ENCODE measurements around the gene ZNF391.

The ZNF391 gene

DNA sequence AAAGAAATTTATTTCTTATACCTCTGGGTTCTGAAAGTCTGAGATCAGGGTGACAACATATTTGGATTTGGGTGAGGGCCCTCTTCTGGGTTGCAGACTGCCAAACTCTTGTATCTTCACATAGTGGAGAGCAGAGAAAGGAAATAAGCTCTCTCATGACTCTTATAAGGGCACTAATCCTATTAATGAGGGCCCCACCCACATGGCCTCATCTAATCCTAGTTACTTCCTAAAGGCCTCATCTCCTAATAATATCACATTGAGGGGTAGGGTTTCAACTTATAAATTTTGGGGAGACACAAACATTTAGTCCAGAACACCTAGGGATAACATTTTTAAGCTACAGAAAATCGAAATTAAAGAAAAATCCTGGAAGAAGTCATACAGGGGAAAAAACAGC, 5.1 kb upstream of the ZNF391 start:
- H3K9me3 ChIP-seq (ENCODE audit: low read length): no peaks in the 10 kb centered on the region
- H3K36me3 ChIP-seq (ENCODE audit: insufficient read depth, low read length): no peaks in the 10 kb centered on the region

DNA sequence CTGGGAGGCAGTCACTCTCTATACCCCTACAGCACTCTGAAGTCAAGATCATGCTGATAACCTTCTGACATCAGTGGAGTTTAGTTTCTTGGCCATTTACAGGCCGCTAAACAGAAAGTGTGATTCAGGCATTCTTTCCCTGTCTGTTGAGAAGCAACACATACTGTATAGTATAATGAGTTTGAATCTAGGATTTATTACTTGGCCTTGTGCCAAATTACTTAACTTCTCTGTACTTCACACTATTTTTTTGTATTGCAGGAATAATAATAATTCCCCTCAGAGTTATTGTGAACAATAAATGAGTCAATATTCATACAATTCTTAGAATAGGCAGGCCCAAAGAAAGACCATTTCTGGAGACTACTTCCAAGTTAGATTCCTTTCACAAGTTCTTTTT, 4.1 kb downstream of the ZNF391 start:
- Histone ChIP-seq H3K27me3 (ENCODE audit: control insufficient read depth in 1 of 2, insufficient read depth in 2 of 2, low read length in 2 of 2) (no peaks in the 10 kb centered on the region), H3K27ac (ENCODE audit: low read depth, low read length) (no peak overlapping the region), H3K4me1 (ENCODE audit: insufficient read depth, low read length) (peaks cover 7% of the 10 kb centered on the region), H3K9ac (ENCODE audit: low read length) (no peak overlapping the region), H3K4me3 (ENCODE audit: low read depth in 1 of 2, low read length in 2 of 2) (no peak overlapping the region), H3K9me3 (ENCODE audit: low read length) (no peaks in the 10 kb centered on the region), H3K36me3 (ENCODE audit: insufficient read depth, low read length) (no peaks in the 10 kb centered on the region)

More for the DNA sequence above, 5.1 kb upstream of the ZNF391 start:
- no peaks in the 10 kb centered on the region for H3K27me3 ChIP-seq (ENCODE audit: control insufficient read depth in 1 of 2, insufficient read depth in 2 of 2, low read length in 2 of 2)
- no peak overlapping the region for H3K9ac ChIP-seq (ENCODE audit: low read length)
- H3K27ac ChIP-seq (ENCODE audit: low read depth, low read length): no peak overlapping the region
- H3K4me1 ChIP-seq (ENCODE audit: insufficient read depth, low read length): peaks cover 7% of the 10 kb centered on the region
- H3K4me3 ChIP-seq (ENCODE audit: low read depth in 1 of 2, low read length in 2 of 2): no peak overlapping the region

DNA sequence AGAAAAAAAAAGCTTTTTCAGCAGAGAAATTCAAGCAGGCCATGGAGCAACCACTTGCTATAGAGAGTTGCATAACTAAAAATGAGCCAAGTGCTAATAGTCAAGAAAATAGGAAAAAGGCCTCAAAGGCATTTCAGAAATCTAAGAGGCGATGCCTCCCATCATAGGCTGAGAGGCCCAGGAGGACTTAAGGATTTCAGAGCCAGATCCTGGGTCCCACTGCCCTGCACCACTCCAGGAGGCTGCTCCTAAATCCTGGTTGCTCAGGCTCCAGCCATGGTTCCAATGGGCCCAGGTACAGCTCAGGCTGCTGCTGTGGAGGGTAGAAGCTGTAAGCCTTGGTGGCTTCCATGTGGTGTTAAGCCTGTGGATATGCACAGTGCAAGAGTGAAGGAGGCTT, 5.5 kb downstream of the ZNF391 start:
- Histone ChIP-seq H3K9ac (ENCODE audit: low read length) (no peak overlapping the region), H3K9me3 (ENCODE audit: low read length) (no peaks in the 10 kb centered on the region), H3K4me3 (ENCODE audit: low read depth in 1 of 2, low read length in 2 of 2) (no peak overlapping the region), H3K4me1 (ENCODE audit: insufficient read depth, low read length) (no peaks in the 10 kb centered on the region), H3K27ac (ENCODE audit: low read depth, low read length) (no peak overlapping the region), H3K27me3 (ENCODE audit: control insufficient read depth in 1 of 2, insufficient read depth in 2 of 2, low read length in 2 of 2) (no peaks in the 10 kb centered on the region), H3K36me3 (ENCODE audit: insufficient read depth, low read length) (no peaks in the 10 kb centered on the region)

- Histone ChIP-seq H3K36me3 (ENCODE audit: insufficient read depth, low read length) (no peaks in the 10 kb centered on the region), H3K4me3 (ENCODE audit: low read depth in 1 of 2, low read length in 2 of 2) (no peak overlapping the region), H3K9me3 (ENCODE audit: low read length) (peaks cover 24% of the 10 kb centered on the region), H3K9ac (ENCODE audit: low read length) (no peak overlapping the region), H3K27me3 (ENCODE audit: control insufficient read depth in 1 of 2, insufficient read depth in 2 of 2, low read length in 2 of 2) (no peaks in the 10 kb centered on the region), H3K27ac (ENCODE audit: low read depth, low read length) (no peak overlapping the region), H3K4me1 (ENCODE audit: insufficient read depth, low read length) (no peaks in the 10 kb centered on the region)
These were observed 12.5 kb downstream of the ZNF391 start for GRCh38 chr6:27400877-27401642.

- no peaks in the 10 kb centered on the region for H3K4me1 ChIP-seq (ENCODE audit: insufficient read depth, low read length)
- H3K9ac ChIP-seq (ENCODE audit: low read length): no peak overlapping the region
- no peaks in the 10 kb centered on the region for H3K27me3 ChIP-seq (ENCODE audit: control insufficient read depth in 1 of 2, insufficient read depth in 2 of 2, low read length in 2 of 2)
- no peak overlapping the region for H3K27ac ChIP-seq (ENCODE audit: low read depth, low read length)
- no peak overlapping the region for H3K4me3 ChIP-seq (ENCODE audit: low read depth in 1 of 2, low read length in 2 of 2)
- no peaks in the 10 kb centered on the region for H3K36me3 ChIP-seq (ENCODE audit: insufficient read depth, low read length)
- peaks cover 10% of the 10 kb centered on the region for H3K9me3 ChIP-seq (ENCODE audit: low read length)
These were observed 17.5 kb downstream of the ZNF391 start for GRCh38 chr6:27406085-27406484.

DNA sequence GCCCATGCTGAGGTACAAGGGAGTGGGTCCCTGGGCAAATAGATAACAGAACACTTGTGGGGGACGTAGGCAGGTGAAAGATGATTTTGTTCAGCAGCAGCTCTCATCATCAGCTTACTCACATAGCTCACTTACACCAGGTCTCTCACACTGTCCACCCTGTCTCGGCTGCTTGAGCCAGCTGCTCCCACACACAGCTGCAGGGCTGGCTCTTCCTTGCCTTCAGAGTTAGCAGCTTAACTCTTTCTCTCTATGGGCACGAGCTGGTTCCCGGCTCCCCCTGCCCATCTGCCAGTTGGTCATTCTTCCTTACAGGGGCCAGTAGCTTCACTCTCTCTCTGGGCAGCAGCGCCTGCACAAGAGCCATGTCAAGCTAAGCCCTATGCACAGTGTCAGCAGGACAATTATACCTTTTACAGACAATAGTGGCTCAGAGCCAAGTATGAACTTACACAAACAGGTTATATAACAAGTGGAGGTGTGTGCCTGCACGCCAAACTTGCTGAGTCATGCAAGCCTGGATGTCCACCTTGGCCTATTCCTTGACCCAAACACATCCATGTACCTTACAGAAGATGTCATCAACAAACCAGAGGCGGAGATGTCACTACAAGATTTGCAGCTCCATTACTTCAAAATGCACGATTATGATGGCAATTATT, 18.7 kb downstream of the ZNF391 start:
- no peaks in the 10 kb centered on the region for H3K27me3 ChIP-seq (ENCODE audit: control insufficient read depth in 1 of 2, insufficient read depth in 2 of 2, low read length in 2 of 2)
- H3K36me3 ChIP-seq (ENCODE audit: insufficient read depth, low read length): no peaks in the 10 kb centered on the region
- no peak overlapping the region for H3K9ac ChIP-seq (ENCODE audit: low read length)
- no peaks in the 10 kb centered on the region for H3K4me1 ChIP-seq (ENCODE audit: insufficient read depth, low read length)
- peaks cover under 1% of the 10 kb centered on the region for H3K9me3 ChIP-seq (ENCODE audit: low read length)
- no peak overlapping the region for H3K27ac ChIP-seq (ENCODE audit: low read depth, low read length)
- no peak overlapping the region for H3K4me3 ChIP-seq (ENCODE audit: low read depth in 1 of 2, low read length in 2 of 2)

GRCh38 chr6:27414300-27414699, 25.7 kb downstream of the ZNF391 start:
- Histone ChIP-seq H3K4me1 (ENCODE audit: insufficient read depth, low read length) (no peaks in the 10 kb centered on the region), H3K27ac (ENCODE audit: low read depth, low read length) (no peak overlapping the region), H3K4me3 (ENCODE audit: low read depth in 1 of 2, low read length in 2 of 2) (no peak overlapping the region), H3K9me3 (ENCODE audit: low read length) (no peaks in the 10 kb centered on the region), H3K27me3 (ENCODE audit: control insufficient read depth in 1 of 2, insufficient read depth in 2 of 2, low read length in 2 of 2) (no peaks in the 10 kb centered on the region), H3K36me3 (ENCODE audit: insufficient read depth, low read length) (no peaks in the 10 kb centered on the region), H3K9ac (ENCODE audit: low read length) (no peak overlapping the region)

DNA sequence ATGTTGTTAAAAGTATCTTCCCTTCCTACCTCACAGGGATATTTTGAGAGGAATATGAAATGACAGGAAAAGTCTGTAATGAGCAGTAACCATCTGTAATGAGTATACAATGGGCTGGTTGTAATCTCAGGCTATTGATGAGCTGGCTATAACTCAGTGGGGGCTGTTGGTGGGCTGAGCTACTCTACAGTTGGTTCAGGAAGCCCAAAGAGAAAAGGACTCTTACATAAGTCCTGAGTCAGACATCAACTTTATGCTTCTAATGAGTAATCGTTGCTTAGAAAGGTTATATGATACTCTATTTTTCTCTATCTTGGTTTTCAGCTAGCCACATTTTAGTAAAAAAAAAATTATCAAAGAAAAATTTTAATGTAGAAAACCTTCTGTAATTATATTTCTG, 26.4 kb downstream of the ZNF391 start:
- H3K27me3 ChIP-seq (ENCODE audit: control insufficient read depth in 1 of 2, insufficient read depth in 2 of 2, low read length in 2 of 2): no peaks in the 10 kb centered on the region
- no peak overlapping the region for H3K27ac ChIP-seq (ENCODE audit: low read depth, low read length)

DNA sequence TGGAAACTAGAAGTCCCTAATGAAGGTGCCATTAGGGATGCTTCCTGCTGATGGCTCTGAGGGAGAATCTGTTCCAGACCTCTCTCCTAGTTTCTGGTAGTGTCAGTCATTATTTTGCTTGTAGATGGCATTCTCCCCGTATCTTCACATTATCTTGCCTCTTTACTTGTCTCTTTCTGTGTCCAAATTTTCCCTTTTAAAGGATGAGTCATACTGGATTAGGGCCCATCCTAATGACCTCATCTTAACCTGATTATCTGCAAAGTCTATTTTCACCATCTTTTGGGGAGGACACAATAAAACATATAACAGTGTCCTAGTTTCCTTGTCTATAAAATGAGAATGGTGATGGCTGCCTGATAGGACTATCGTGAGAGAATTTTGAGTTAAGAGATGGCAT, 27.3 kb downstream of the ZNF391 start:
- Histone ChIP-seq H3K36me3 (ENCODE audit: insufficient read depth, low read length) (no peaks in the 10 kb centered on the region), H3K9ac (ENCODE audit: low read length) (no peak overlapping the region), H3K27ac (ENCODE audit: low read depth, low read length) (no peak overlapping the region)

More for the DNA sequence above, 26.4 kb downstream of the ZNF391 start:
- Histone ChIP-seq H3K4me1 (ENCODE audit: insufficient read depth, low read length) (no peaks in the 10 kb centered on the region), H3K36me3 (ENCODE audit: insufficient read depth, low read length) (no peaks in the 10 kb centered on the region), H3K9ac (ENCODE audit: low read length) (no peak overlapping the region), H3K9me3 (ENCODE audit: low read length) (no peaks in the 10 kb centered on the region), H3K4me3 (ENCODE audit: low read depth in 1 of 2, low read length in 2 of 2) (no peak overlapping the region)

DNA sequence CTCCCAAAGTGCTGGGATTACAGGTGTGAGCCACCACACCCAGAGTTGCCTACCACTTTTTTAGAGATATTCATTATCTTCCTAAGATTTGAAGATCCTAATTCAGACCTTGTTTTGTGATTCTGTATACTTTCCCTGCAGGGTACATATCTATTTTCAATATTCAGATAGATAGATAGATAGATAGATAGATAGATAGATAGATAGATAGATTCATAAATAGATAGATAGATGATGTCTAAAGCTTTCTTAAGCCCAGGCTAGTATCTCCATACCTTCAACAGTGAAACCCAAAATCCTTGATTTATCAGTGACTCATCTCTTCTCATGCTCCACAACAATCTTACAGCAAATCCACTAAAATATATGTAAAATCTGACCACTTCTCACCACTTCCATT, 30.8 kb downstream of the ZNF391 start:
- H3K27me3 ChIP-seq (ENCODE audit: control insufficient read depth in 1 of 2, insufficient read depth in 2 of 2, low read length in 2 of 2): no peaks in the 10 kb centered on the region
- H3K27ac ChIP-seq (ENCODE audit: low read depth, low read length): no peak overlapping the region
- no peak overlapping the region for H3K9ac ChIP-seq (ENCODE audit: low read length)
- no peaks in the 10 kb centered on the region for H3K4me1 ChIP-seq (ENCODE audit: insufficient read depth, low read length)
- H3K36me3 ChIP-seq (ENCODE audit: insufficient read depth, low read length): no peaks in the 10 kb centered on the region
- no peak overlapping the region for H3K4me3 ChIP-seq (ENCODE audit: low read depth in 1 of 2, low read length in 2 of 2)
- no peaks in the 10 kb centered on the region for H3K9me3 ChIP-seq (ENCODE audit: low read length)

More for the DNA sequence above, 27.3 kb downstream of the ZNF391 start:
- no peaks in the 10 kb centered on the region for H3K4me1 ChIP-seq (ENCODE audit: insufficient read depth, low read length)
- no peak overlapping the region for H3K4me3 ChIP-seq (ENCODE audit: low read depth in 1 of 2, low read length in 2 of 2)
- no peaks in the 10 kb centered on the region for H3K9me3 ChIP-seq (ENCODE audit: low read length)
- H3K27me3 ChIP-seq (ENCODE audit: control insufficient read depth in 1 of 2, insufficient read depth in 2 of 2, low read length in 2 of 2): no peaks in the 10 kb centered on the region

DNA sequence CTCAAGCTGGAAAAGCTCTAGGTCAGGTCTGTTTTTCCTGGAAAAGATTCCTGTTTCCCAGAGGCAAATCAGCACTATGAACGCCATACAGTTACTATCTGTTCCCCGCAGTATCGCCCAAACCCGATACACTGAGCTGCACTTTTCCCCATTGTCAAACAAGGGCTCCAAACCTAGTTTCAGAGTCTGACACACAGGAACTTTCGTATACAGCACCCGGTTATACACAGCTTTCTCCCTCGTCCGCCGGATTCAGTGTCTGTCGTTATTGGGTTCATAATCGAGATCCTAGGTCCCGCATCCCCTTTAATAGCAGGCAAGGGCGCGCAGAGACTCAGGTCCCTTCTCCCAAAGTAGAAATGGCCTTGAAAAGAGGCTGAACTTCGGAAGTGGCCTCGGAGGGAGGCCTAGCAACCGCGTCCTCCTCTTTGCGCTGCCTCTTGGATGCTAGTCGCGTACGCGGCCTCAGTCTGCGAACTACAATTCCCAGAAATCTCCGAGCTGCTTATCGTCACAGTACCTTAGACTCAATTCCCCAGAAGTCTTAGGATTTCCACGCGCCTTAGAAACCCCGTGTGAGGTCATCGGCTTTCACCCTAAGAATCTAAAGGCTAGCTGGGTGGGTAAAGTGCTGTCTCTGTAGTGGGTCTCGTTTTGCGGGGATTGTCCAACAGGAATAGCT, 34.2 kb downstream of the ZNF391 start:
- no peak overlapping the region for H3K9ac ChIP-seq (ENCODE audit: low read length)
- H3K4me1 ChIP-seq (ENCODE audit: insufficient read depth, low read length): no peaks in the 10 kb centered on the region
- H3K36me3 ChIP-seq (ENCODE audit: insufficient read depth, low read length): no peaks in the 10 kb centered on the region
- H3K27me3 ChIP-seq (ENCODE audit: control insufficient read depth in 1 of 2, insufficient read depth in 2 of 2, low read length in 2 of 2): no peaks in the 10 kb centered on the region
- no peak overlapping the region for H3K4me3 ChIP-seq (ENCODE audit: low read depth in 1 of 2, low read length in 2 of 2)
- no peak overlapping the region for H3K27ac ChIP-seq (ENCODE audit: low read depth, low read length)
- H3K9me3 ChIP-seq (ENCODE audit: low read length): no peaks in the 10 kb centered on the region

All from muscle layer of colon (tissue), 2 donors.